SHP77 (cell line): Measurements from ENCODE around the gene CARD9.

Experiments
- DNase-seq, 2 experiments: peaks; one replicate each; lab custom pipeline; 2025; lab: John Stamatoyannopoulos, UW

The CARD9 gene

GRCh38 chr9:136335296-136336155 is 37.9 kb downstream of the CARD9 start:
- DNase-seq = no peak

GRCh38 chr9:136334541-136334940 is 38.9 kb downstream of the CARD9 start:
- no peak for DNase-seq

- DNase-seq = no peak
These were observed 40.0 kb downstream of the CARD9 start for GRCh38 chr9:136333486-136333885.

GRCh38 chr9:136333045-136333444 is 40.4 kb downstream of the CARD9 start:
- no peak for DNase-seq

- DNase-seq = no peak
These were observed 40.9 kb downstream of the CARD9 start for GRCh38 chr9:136332482-136332983.

- no peak for DNase-seq
These were observed 41.6 kb downstream of the CARD9 start for GRCh38 chr9:136331556-136332481.

- DNase-seq = no peak
These were observed 42.4 kb downstream of the CARD9 start for GRCh38 chr9:136331030-136331429.

GRCh38 chr9:136330406-136330990 is 43.0 kb downstream of the CARD9 start:
- DNase-seq = no peak

- DNase-seq = no peak
These were observed 43.6 kb downstream of the CARD9 start for GRCh38 chr9:136329636-136330405.

- no peak for DNase-seq
These were observed 44.2 kb downstream of the CARD9 start for GRCh38 chr9:136329211-136329627.

GRCh38 chr9:136328622-136329041 is 44.8 kb downstream of the CARD9 start:
- no peak for DNase-seq

- no peak for DNase-seq
These were observed 45.4 kb downstream of the CARD9 start for GRCh38 chr9:136328011-136328621.

GRCh38 chr9:136327304-136327974 is 46.0 kb downstream of the CARD9 start, which contains the start of gene GPSM1:
Gene GPSM1, plus strand, starts transcription at chr9:136327539. Its CDS starts 157 bp downstream, at chr9:136327696.
- DNase-seq = no peak

- DNase-seq = no peak
These were observed 46.6 kb downstream of the CARD9 start for GRCh38 chr9:136326761-136327303.

GRCh38 chr9:136326061-136326760 is 47.3 kb downstream of the CARD9 start:
- DNase-seq = no peak

GRCh38 chr9:136325358-136325757 is 48.1 kb downstream of the CARD9 start:
- no peak for DNase-seq

- DNase-seq = peak in 1 of 2 experiments; percentile 55
These were observed 48.8 kb downstream of the CARD9 start for GRCh38 chr9:136324501-136325300.

GRCh38 chr9:136323371-136323789 is 50.1 kb downstream of the CARD9 start:
- peak in 1 of 2 experiments; percentile 24 for DNase-seq
